HG03558 (cell line): ENCODE results near the gene WDCP.
"Not testable (repeated sequence)": the region's sequence is repeated elsewhere in the genome, so short reads cannot be mapped to it uniquely, and the experiment has no call there.

ENCODE experiments used
- ATAC-seq: cut with Tn5 transposase; IDR thresholded peaks from one replicate; pipeline ENCODE4 v1.9.1; 2021; ENCODE audit warnings: moderate number of reproducible peaks; ENCODE audit not compliant: unreplicated experiment; ENCODE audit errors: extremely low read depth

WDCP gene

DNA sequence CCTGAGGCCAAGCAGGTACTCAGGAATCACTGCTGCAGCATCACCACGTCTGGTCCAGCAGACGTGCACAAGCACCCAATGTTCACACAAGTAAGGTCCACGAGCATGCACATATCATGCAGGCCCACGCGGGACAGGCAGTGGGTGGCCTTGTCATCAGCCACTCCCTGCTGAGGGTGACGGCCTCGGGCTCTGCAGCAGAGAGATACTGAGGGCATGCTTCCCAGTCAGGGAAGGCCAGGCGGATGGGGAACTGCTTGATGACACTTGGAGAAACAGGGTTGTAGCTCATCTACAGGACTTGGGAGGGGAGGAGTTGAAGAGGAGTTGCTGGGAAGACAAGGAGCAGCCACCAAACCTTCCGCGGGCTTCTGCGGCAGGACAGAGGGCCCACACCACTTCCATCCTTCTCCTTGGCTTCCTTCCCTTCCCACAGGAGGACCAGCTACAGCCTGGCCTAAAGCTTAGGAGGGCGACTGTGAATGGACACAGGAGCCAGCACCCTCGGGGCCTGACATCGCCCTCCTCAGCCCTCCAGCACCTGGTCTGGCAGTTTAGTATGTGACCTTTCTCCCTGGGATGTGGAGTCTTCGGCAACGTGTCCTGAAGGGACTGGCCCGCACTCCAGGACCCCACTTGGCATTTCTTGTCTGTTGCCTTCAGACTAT lies 22.1 kb downstream of the WDCP start:
- ATAC-seq, result no peak

DNA sequence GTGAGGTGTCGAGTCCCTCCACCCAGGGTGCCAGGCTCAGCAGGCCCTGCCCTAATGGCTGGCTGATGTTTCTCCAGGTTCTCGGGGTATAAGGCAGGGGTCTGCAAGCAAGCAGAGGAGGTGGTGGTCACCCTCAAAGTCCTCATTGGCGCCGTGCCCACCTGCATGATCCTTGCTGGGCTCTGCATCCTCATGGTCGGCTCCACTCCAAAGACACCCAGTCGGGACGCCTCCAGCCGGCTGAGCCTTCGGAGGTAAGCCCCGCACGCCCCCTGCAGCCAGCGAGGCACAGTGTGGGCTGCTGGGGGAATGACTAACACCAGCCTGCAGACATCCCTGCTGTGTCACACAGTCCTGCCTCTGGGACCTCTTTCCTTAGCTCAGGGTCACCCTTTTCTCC lies 23.2 kb downstream of the WDCP start:
- no peak for ATAC-seq

DNA sequence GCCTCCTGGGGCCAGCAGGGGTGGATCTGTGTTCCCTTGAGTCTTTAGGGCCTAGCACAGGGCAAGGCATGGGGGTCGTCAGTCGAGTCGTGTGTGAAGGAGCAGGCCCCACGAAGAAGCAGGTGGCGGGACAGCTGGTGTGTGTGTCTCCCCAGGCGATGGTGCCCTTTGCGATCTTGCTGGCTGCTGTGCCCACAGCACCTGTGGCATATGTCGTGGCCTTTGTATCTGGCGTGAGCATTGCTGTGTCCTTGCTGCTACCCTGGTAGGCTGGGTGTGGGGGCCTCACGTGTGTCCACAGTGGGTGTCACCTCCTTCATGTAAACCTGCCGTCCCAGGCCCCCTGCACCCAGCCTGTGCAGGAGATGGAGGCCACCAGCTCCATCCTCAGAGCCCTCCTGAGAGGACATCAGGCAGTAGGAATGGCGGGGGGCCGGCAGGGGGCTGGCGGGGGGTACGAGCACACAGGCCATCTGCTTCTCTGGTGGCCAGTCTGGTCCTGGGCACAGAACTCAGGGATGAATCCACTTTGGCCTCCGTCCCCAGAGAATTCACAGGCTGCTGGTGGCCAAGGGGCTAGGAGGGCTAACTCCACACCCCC lies 24.1 kb downstream of the WDCP start:
- ATAC-seq, result no peak

DNA sequence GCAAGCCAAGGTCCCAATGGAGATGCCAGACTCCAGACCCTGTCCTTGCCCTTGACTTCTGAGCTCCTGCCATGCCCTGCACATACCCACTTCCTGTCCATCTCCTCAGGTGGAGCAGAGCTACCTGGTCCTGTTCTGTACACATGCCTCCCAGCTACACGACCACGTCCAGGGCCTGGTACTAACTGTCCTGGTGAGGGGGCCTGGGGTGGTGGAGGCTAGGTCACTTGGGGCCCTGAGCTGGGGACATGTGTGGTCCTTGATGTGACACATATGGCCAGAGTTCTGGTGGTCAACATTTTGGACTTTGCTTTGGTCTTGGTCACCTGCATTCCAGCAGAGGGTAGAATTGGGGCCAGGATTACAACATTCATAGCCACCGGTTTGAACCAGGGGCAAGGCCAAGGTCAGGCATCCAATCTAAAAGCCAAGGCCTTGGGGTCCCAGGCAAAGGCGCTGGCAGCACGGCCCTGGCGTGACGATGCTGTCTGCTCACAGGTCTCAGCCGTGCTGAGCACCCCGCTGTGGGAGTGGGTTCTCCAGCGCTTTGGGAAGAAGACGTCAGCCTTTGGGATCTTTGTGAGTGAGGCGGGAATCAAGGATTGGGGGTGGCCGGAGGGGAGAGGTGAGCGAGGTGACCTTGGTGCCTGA lies 24.7 kb downstream of the WDCP start:
- no peak for ATAC-seq

DNA sequence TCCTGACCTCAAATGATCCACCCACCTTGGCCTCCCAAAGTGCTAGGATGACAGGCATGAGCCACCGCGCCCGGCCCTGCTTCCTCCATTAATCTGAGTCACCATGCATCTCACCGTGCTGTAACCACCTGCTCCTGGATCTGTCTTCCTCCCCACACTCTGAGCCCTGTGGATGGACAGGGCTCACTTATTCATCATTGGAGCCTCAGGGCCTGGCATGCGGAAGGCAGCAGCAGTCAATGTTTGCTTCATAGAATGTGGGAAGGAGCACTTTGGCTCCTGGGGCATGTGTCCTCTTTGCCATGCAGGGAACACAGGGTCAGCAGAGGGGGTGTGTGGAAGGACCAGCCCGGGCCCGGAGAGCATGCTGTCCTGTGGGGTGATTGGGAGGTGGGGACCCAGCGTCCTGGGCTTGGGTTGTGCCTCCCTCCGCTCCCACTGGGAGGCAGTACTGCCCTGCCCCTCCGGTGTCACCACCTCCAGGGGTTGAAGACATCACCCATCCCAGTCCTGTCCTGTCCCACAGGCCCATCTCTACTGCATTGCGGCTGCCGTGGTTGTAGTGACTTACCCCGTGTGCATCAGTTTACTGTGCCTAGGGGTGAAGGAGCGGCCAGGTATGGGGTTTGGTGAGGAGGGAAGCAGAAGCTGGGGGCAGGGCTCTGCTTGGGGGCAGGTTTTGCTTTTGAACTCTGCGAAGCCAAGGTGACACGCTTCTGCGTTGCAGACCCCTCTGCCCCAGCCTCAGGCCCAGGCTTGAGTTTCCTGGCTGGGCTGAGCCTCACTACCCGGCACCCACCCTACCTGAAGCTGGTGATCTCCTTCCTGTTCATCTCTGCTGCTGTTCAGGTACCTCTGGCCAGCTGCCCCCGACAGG lies 25.8 kb downstream of the WDCP start:
- ATAC-seq, result no peak

DNA sequence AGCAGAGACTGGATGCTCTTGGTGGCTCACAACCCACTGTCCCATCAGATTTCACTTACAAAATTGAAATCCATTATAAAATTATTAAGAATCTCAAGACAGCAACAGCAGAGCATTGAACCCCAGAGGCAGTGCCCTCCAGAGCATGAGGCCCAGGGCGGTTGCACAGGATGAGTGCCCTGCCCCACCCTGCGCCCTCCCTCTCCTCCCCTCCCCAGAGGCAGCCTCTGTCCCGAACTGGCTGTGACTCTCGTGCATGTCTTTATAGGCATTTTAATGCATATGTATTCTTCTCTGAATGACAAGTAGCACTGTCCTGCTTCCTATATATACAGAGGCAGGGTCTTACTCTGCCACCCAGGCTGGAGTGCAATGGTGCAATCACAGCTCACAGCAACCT lies 26.9 kb downstream of the WDCP start:
- ATAC-seq, result no peak

DNA sequence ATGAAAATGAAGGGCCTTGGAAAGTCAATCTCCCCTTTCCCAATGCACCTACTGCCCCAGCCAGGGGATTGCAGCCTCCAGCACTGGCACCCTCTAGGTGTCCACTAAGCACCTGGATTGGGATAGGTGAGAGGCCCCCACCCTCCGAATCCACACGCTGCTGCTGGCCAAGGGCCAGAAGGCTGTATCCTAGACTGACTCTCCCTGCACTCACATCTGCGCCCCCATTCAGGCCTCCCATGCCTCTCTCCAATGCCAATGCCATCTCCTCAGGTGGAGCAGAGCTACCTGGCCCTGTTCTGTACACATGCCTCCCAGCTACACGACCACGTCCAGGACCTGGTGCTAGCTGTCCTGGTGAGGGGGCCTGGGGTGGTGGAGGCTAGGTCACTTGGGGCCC lies 27.5 kb downstream of the WDCP start:
- ATAC-seq, result no peak

DNA sequence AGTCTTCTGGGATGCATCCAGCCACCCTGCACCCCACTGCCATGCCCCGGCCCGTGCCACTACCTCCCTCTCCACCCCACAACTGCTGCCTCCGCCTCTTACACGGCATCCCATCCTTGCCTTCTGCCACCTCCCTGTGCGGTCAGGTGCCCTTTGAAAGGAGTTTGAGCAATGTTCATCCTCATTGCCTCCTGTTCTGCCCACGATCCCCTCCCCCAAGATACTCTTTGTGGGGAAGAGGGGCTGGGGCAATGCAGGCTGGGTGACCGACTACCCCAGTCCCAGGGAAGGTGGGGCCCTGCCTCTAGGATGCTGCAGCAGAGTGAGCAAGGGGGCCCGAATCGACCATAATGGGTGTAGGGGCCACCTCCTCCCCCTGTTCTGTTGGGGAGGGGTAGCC lies 28.9 kb downstream of the WDCP start:
- no peak for ATAC-seq

DNA sequence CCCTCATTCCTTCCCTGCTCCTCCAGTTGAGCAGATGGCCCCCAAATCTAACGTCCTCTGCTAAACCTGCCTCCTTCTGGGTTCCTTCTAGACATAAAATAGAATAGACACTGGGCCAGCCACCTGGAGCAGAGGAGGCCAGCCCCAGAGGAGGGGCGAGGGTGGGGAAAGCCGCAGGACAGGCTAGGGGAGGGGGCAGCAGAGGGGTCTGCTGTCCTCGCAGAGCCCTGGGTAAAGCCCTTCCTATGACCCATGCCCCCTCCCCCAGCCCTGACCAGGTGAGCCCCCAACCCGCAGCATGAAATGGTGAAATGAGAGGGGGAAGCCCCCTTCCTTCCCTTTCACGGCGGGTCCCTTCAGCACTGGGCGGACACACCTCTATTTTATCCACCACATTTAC lies 29.5 kb downstream of the WDCP start:
- ATAC-seq, result no peak

DNA sequence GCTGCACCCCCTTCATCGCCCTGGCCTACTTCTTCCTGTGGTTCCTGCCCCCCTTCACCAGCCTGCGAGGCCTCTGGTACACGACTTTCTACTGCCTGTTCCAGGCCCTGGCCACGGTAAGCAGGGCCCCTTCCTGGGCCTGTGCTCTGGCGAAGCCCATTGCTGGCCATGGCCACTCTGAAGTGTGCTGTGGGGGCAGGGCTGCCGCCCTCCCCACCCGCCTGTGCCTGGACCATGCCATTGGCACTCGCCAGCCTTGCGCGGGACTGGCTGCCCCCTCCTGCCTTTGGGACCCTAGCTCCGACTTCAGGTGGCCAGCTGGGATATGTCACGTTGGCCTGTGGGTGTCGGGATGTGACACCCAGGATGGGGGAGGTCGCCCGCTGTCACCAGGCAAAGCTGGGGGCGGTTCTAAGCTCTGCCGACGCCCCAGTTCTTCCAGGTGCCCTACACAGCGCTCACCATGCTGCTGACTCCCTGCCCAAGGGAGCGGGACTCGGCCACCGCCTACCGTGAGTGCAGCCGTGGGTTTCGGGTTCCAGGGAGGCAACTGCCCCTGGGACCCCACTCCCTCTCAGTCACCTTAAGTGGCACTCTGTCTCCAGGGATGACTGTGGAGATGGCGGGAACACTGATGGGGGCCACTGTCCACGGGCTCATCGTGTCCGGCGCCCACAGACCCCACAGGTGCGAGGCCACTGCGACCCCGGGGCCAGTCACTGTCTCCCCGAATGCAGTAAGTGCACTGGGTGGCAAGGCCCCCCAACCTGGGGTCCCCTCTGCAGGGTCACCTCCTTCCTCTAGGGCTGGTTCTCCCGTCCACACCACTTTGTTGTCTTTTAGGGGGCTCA lies 30.1 kb downstream of the WDCP start:
- no peak for ATAC-seq

DNA sequence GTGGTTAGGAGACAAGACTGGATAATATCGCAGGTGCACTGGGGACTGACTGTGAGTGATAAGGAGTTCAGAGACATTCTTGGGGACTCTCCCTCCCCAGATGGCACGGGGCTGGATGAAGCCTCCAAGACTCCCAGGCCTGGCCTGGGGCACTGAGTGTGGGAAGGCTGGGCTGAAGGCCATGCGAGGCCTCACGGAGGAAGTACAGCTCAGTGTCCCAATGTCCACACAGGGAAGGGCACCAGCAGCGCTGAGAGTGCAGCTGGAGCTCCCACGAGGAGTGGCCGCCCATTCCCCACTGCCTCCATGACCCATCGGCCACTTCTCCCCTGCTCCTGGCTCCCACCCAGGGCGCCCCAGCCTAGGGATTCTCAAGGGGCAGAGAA lies 30.8 kb downstream of the WDCP start:
- ATAC-seq, result no peak

DNA sequence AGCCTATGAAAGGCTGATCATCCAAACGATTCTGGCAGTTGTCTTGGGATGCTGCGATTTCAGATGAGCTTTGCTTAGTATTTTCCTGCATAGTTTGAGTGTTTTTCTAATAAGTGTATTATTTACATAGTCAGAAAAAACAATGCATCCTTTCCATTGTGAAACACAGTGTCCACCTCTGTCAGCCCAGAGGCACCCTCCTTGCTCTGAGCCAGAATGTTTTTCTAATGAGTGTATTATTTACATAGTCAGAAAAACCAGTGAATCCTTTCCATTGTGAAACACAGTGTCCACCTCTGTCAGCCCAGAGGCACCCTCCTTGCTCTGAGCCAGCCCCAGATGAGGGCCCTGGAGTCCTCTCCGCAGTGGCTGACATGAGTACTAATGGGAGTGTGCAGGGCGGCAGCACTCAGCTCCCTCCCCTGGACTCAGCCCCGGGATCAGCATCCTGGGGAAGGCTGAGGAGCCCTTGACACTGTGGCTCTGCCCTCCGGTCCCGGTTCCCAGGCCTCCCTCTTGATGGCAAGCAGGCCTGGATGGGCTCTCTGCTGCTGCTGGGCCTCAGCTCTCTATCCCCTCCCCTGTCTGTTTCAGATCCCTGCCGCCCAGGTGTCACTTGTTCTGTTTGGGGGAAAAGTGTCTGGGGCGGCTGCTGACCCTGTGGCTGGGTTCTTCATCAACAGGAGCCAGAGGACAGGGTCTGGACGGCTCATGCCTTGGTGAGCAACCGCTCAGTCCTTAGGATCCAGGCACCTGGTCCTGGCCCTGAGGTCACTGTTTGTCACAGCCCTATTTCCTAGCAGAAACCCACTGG lies 31.4 kb downstream of the WDCP start:
- no peak for ATAC-seq

DNA sequence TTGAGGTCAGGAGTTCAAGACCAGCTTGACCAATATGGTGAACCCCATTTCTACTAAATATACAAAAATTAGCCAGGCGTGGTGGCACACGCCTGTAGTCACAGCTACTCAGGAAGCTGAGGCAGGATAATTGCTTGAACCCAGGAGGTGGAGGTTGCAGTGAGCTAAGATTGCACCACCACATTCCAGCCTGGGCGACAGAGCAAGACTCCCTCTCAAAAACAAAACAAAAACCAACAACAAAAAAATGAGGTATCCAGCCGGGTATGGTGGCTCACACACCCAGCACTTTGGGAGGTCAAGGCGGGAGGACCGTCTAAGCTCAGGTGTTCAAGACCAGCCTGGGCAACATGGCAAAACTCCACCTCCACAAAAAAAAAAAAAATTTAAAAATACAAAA lies 32.3 kb downstream of the WDCP start:
- not testable (repeated sequence) for ATAC-seq

DNA sequence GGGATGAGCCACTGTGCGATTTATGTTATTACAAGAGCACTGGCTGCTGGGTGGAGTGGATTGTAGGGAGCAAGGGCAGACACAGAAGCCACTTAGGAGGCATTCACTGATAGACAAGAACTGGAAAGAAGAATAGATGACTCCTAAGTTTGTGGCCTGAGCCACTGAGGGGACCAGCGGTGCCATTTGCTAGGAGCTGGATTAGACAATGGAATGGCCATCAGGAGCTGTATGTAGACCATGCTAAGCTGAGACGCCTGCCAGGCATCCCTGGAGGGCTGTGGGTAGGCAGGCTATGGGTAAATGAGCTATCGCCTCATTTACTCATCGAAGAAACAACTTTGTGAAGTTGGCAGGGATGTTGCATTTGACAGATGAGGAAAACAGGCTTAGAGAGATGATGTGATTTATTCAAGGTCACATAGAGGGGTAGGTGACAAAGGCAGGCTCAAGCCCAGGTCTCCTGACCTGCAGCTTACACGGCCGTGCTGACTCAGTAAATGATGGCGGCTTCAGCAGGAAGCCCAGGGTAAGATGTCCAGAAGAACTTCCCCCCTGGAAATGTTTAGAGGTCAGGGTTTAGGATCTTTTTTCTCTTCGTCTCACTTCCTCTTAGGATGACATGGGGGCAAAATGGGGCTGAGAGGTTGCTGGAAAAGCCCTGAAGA lies 34.5 kb downstream of the WDCP start:
- no peak for ATAC-seq

DNA sequence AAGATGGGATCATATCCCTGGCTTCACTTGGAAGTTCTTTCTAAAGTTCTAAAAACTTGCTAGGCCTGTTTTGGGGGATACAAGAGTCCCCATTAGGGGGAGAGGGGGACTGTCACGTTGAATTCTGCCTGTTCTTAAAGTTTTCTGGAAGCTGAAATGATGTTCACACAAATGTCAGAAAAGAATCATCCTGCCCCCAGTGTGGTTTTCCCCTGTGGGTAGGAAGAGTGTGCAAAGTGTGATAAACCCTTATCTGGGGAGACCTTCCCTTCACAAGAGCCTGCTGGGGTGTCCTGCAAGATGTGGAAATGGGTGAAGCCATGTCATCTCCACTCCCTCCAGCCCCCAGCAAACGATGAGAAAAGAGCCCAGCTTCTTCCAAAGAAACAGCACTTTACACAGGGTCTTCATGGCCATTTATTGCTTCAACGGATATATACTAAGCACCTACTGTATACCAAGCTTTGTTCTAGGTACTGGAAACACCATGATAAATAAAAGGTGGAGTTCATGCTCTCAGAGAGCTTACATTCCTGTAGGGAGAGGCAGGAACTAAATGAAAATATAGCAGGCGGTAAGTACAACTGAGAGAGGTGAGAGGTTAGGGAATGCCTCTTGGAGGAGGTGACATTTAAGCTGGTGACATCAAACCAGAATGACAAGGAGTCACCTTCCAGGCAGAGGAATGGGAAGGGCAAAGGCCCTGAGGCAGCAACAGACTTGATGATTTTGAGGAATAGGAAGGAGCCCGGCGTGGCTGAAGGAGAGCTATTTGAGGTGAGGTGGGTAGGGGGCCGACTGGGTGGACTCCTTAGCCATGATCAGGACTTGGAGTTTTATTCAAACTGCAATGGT lies 35.7 kb downstream of the WDCP start:
- ATAC-seq, result no peak

DNA sequence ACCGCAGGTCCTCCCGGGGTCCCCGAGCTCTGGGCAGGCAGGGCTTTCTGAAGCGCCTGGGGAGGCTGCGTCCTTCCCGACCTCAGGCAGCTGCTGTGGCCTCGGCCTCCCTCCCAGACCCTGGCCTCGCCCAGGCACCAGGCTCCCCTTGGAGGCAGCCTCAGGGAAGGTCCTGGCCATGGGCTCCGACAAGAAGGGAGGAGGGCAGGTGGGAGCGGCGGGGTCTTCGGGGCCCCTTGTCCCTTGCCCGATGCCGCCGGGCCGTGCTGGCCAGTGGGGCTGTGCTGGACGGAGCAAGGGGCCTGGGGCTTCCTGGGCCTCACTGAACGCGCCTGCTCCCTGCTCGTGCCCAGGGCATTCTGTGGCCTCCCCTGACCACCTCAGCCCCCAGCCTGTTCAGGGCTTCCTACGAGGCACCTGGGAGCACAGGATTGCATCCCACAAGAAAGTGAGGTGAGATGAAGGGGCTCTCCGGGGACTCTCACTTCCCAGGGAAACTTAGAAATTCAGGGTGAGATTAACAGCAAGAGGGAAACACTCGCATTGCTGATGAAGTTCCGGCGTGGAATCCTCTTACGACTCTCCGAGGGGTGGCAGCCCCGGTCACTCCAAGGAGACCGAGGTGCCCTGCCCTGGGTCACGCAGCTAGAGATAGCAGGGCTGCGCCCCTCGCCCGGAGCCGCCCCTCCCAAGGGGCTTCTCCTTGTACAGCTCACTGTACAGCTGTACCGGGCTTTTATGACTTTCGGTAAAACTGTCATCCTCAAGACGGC lies 36.5 kb downstream of the WDCP start:
- no peak for ATAC-seq
